Osteoblast (primary cell): ENCODE results near the gene ARFIP2. TPM values are rescaled to one million over a fixed set of nuclear protein-coding genes. Genes with fewer than 3 reads are reported as not detected.

Source experiments
- DNase-seq: peaks from one replicate; pipeline ENCODE4 v3.0.0; 2011; ENCODE audit warnings: low spot score, mixed read lengths; ENCODE audit not compliant: insufficient read length; ENCODE audit errors: missing footprints
- H2AFZ ChIP-seq: 2 replicates; pipeline ENCODE4 v1.6.0; 2011; ENCODE audit warnings: mild to moderate bottlenecking, low read length
- H3K27ac ChIP-seq: 2 replicates; pipeline ENCODE4 v1.5.1; 2011; ENCODE audit warnings: mild to moderate bottlenecking, low read depth, low read length, moderate library complexity
- H3K27me3 ChIP-seq: 2 replicates; pipeline ENCODE4 v1.6.0; 2012; ENCODE audit warnings: mild to moderate bottlenecking, control low read depth, inconsistent platforms, low read length, moderate library complexity; ENCODE audit not compliant: insufficient read depth
- H3K36me3 ChIP-seq: 2 replicates; pipeline ENCODE4 v1.5.1; 2011; ENCODE audit warnings: mild to moderate bottlenecking, low read length, control low read depth, moderate library complexity; ENCODE audit not compliant: insufficient read depth
- H3K4me1 ChIP-seq: 2 replicates; pipeline ENCODE4 v1.5.1; 2011; ENCODE audit warnings: mild to moderate bottlenecking, low read length, control low read depth, moderate library complexity; ENCODE audit not compliant: insufficient read depth
- H3K4me2 ChIP-seq: 2 replicates; pipeline ENCODE4 v1.6.0; 2011; ENCODE audit warnings: mild to moderate bottlenecking, low read length; ENCODE audit not compliant: insufficient read depth
- H3K4me3 ChIP-seq: fragments of 200-600 bp; sonication (generic); 3 replicates; pipeline ENCODE4 v1.5.1; 2012; ENCODE audit warnings: mild to moderate bottlenecking, low read length, inconsistent platforms; ENCODE audit not compliant: insufficient read depth
- H3K79me2 ChIP-seq: 2 replicates; pipeline ENCODE4 v1.6.0; 2012; ENCODE audit warnings: mild to moderate bottlenecking, low read length, control low read depth, inconsistent platforms; ENCODE audit not compliant: insufficient read depth
- H3K9me3 ChIP-seq: 2 replicates; pipeline ENCODE4 v1.5.1; 2011; ENCODE audit warnings: low read depth, low read length, control low read depth
- H4K20me1 ChIP-seq: 2 replicates; pipeline ENCODE4 v1.6.0; 2012; ENCODE audit warnings: mild to moderate bottlenecking, low read length, control low read depth; ENCODE audit not compliant: insufficient read depth
- total RNA-seq: library from RNA; depleted of rRNA; stranded (reverse); fragments of >200 nt; gene quantifications from 2 replicates; pipeline ENCODE4 v1.2.3, GENCODE V29; 2012
- TF ChIP-seq, protein P1 (sequence below): IDR thresholded peaks from 2 replicates; pipeline ENCODE4 v1.5.1; 2011; ENCODE audit warnings: mild to moderate bottlenecking, low read depth, low read length, moderate library complexity; ENCODE audit errors: extremely low read depth

The ARFIP2 gene
- total RNA-seq, 1 donor, result 79.3 TPM

DNA sequence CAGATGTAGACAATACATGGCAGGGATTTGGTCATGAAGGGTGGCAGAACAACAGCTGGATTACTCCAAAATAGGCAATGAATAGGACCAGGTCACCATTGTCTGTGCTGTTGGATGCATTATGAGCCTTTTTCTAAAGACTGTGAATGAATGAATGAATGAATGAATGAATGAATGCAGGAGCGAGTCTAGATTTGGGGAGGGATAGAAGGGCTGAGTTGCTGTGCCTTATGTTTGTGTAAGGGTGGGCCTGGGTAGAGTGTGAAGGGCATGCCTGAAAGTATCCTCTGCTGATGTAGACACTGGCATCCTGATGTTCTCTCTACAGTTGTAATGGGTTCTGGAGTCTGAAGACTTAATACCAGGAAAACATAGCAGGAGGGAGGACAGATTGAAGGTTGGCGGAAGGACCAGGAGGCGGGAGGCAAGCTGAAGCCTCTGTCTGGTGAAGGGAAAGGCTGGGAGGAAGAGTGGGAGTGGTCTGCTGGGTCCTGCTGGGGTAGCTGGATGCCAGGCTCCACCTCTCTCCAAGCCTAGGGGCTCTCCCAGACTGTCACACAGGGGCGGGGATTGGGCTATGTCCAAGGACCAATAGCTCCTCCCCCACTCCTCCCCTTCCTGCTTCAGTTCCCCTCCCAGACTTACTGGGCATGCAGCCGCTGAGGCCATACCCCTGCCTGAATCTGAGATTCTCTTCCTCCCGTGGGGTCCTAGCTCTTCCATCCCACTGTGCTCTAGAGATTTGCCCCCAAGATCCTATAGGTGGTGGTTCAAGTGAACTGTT, 12.2 kb downstream of the ARFIP2 start:
- TF ChIP-seq, protein P1, sequence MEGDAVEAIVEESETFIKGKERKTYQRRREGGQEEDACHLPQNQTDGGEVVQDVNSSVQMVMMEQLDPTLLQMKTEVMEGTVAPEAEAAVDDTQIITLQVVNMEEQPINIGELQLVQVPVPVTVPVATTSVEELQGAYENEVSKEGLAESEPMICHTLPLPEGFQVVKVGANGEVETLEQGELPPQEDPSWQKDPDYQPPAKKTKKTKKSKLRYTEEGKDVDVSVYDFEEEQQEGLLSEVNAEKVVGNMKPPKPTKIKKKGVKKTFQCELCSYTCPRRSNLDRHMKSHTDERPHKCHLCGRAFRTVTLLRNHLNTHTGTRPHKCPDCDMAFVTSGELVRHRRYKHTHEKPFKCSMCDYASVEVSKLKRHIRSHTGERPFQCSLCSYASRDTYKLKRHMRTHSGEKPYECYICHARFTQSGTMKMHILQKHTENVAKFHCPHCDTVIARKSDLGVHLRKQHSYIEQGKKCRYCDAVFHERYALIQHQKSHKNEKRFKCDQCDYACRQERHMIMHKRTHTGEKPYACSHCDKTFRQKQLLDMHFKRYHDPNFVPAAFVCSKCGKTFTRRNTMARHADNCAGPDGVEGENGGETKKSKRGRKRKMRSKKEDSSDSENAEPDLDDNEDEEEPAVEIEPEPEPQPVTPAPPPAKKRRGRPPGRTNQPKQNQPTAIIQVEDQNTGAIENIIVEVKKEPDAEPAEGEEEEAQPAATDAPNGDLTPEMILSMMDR, result no peak
- Histone ChIP-seq H2AFZ (no peak overlapping the region), H3K27me3 (no peaks in the 10 kb centered on the region), H4K20me1 (peaks cover 4% of the 10 kb centered on the region), H3K4me2 (no peak overlapping the region), H3K27ac (no peak overlapping the region), H3K79me2 (peaks cover 56% of the 10 kb centered on the region), H3K36me3 (peaks cover 17% of the 10 kb centered on the region), H3K9me3 (no peaks in the 10 kb centered on the region), H3K4me1 (peaks cover 3% of the 10 kb centered on the region), H3K4me3 (no peak overlapping the region)
- DNase-seq, result peak; percentile 95

DNA sequence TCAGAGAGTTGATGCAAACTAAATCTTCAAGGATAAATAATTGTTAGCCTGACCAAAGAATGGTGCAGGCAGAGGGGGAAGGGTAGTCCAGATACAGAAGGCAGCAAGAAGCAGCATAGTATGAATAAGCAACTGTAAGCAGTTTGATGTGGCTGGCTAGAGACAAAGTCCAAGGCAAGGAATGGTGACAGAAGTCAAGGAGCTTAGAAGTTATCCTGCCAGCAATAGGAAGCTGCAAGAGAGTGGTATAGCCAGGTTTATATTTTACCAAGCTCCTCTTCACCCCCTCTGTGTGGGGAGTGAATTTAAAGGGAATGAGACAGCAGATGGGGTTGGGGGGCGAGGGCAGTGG, 22.1 kb downstream of the ARFIP2 start:
- Histone ChIP-seq H3K4me2 (no peak overlapping the region), H4K20me1 (no peaks in the 10 kb centered on the region), H2AFZ (no peak overlapping the region), H3K27me3 (no peaks in the 10 kb centered on the region), H3K27ac (no peak overlapping the region), H3K9me3 (no peaks in the 10 kb centered on the region), H3K4me1 (no peaks in the 10 kb centered on the region), H3K79me2 (no peaks in the 10 kb centered on the region), H3K4me3 (no peak overlapping the region), H3K36me3 (peaks cover 41% of the 10 kb centered on the region)
- DNase-seq, result no peak
- TF ChIP-seq, protein P1, result no peak

DNA sequence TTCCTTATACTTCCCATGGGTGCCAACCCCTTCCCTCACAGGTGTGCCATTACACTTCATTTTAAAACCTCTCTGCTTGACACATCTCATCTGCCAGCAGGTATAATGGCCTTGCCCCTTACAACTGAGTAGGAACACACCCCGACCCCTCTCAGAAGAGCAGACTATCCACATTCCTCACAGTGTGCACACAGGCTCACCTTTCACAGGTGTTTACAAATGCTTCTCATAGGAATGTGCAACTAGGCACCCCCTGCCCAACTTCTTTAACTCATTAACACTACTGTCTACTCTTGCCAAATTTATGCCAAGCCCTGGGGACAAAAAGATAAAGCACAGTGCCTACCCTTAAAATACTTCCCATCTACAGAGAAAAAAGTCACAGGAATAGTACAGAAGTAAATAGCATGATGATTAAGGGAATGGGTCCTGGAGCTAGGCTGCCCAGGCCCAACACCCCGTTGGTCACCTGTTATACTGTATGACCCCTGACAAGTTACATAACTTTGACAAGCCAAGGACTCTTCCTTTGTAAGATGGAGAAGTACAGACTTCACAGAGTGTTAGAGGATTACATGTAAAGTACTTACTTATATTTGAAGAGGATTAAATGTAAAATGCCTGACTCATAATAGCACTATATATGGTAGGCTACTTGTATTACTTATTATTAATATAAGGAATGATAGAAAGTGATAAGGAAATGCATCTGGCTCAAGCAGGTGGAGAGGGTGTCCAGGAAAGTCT, 22.6 kb downstream of the ARFIP2 start:
- no peaks in the 10 kb centered on the region for H3K9me3 ChIP-seq

More for the DNA sequence above, 22.6 kb downstream of the ARFIP2 start:
- Histone ChIP-seq H3K4me1 (no peaks in the 10 kb centered on the region), H2AFZ (no peak overlapping the region), H4K20me1 (no peaks in the 10 kb centered on the region), H3K27me3 (no peaks in the 10 kb centered on the region), H3K4me2 (no peak overlapping the region), H3K27ac (no peak overlapping the region), H3K79me2 (no peaks in the 10 kb centered on the region), H3K36me3 (peaks cover 39% of the 10 kb centered on the region), H3K4me3 (no peak overlapping the region)
- TF ChIP-seq, protein P1, result no peak
- DNase-seq, result no peak
